GM18951 (cell line): Measurements from ENCODE around the gene WDR70.
"Not testable (repeated sequence)": the region's sequence is repeated elsewhere in the genome, so short reads cannot be mapped to it uniquely, and the experiment has no call there.

Experiments used
- POLR2A ChIP-seq: IDR thresholded peaks from 4 replicates; pipeline ENCODE4 v1.6.1; 2011; ENCODE audit warnings: mild to moderate bottlenecking; ENCODE audit not compliant: insufficient read length, insufficient read depth; ENCODE audit errors: extremely low read depth
- in situ Hi-C: fragments of 300-500 bp; cut with MboI; formaldehyde crosslinking; loops from one replicate; pipeline ENCODE4 v1.12.0; 2022; ENCODE audit warnings: low sequenced_read_pairs, mixed read lengths, inconsistent platforms; ENCODE audit not compliant: unreplicated experiment

WDR70 gene

GRCh38 chr5:37477426-37477825, 98.3 kb downstream of the WDR70 start:
- in situ Hi-C loops: no loop called here
- no peak for TF ChIP-seq POLR2A

- in situ Hi-C loops: no loop called here
- no peak for TF ChIP-seq POLR2A
Observed at GRCh38 chr5:37478121-37478894, 99.2 kb downstream of the WDR70 start.

GRCh38 chr5:37481395-37481794, 102.3 kb downstream of the WDR70 start:
- in situ Hi-C loops: not testable (repeated sequence)

DNA sequence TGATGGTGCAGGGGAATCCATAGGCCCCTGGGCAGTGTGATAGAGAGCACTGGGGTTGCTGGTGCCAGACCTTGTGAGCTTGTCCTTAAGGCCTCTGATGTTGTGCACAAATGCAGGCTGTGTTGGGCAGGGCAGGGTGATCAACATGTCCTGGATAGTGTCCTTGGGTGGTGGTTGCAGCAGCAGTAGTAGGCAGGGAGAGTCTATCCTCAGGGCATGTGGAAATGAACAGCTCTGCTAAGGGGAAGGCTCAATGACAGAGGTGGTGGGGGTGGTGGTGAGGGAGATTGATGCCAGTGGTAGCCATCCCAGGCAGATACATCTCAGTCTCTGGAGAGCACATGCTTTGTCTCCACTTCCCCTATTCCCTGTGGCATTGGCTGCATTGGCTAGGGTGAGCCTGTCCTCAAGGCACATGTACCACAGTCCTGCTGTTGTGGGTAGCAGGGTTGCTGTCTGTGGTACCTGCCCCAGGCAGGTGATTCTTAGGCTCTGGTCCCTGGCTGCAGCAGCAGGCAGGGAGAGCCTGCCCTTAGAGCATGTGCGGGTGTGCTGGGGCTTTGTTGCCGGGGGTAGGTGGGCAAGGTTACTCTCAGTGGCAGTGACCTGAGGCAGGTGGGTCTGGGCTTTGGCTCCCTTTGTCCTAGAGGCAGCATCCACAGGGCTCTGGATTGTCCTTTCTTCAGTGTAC, 111.1 kb downstream of the WDR70 start:
- TF ChIP-seq POLR2A: no peak
- in situ Hi-C loops: no loop called here

- in situ Hi-C loops: no loop called here
- TF ChIP-seq POLR2A: no peak
Observed at GRCh38 chr5:37490931-37491330, 111.8 kb downstream of the WDR70 start.

DNA sequence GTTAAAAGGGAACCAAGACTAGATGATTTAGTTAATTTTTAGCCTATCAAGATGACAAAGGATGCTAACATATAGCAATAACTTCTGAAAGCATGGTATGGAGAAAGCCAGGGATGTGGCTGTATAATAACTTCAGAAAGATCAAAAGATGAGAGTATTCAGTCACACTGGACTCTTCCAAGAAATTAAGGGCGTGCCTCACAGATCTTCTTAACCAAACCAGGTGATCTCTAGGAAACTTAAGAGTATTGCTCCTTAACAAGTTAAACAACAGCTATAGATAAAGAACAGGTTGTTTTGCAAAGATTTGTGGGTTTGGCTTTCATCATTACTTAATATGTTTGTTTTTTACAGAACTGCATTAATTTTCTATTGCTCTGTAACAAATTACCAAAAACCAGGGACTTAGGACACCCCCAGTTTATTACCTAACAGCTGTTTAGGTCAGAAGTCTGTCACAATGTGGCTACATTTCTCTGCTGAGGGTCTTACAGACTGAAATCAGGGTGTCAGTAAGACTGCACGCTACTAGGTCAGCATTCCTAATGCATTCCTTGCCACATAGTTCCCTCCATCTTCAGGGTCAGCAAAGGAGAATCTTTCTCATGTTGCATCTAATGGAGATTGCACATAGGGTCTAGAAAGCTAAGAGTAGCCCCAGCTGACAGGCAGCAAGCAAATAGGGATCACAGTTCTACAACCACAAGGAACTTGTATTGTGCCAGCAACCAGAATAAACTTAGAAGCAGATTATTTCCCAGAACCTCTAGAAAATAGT, 113.8 kb downstream of the WDR70 start:
- in situ Hi-C loops: no loop called here
- no peak for TF ChIP-seq POLR2A

DNA sequence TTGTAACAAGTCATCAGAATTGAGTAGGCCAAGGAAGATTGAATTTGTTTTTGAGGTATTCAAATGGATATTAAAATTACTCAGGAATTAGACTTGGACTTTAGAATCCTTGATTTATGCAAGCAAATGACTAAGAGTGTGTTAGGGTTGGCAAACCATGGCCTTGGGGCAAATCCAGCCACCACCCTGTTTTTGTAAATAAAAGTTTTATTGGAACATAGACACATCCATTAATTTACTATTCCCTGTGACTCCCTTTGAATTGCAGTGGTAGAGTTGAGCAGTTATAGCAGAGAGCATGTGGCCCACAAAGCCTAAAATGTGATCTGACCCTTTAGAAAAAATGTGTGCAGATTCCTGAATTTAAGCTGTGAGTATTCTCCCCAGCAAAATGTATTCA, 115.6 kb downstream of the WDR70 start:
- in situ Hi-C loops: no loop called here
- no peak for TF ChIP-seq POLR2A

- in situ Hi-C loops: no loop called here
- TF ChIP-seq POLR2A: no peak
Observed at GRCh38 chr5:37495210-37495609, 116.1 kb downstream of the WDR70 start.

DNA sequence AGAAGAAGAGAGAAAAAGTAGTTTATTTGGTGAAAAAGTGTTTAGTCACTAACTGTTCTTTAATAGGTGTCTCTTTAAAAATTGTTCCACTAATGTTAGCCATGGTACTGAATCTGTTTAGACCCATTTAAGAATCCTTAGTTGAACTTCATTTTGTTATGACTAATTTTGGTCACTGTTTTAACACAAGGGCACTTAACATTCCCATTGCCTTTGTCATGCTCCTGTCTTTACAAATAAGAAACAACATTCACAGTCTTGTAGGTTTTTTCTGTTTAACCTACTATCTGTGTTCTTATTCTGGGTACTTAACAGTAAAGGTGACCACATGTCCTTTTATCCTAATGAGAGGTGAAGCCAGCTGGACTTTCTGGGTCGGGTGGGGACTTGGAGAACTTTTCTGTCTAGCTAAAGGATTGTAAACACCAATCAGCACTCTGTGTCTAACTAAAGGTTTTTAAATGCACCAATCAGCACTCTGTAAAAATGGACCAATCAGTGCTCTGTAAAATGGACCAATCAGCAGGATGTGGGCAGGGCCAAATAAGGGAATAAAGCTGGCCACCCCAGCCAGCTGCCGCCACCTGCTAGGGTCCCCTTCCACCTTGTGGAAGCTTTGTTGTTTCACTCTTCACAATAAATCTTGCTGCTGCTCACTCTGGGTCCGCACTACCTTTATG, 116.7 kb downstream of the WDR70 start:
- in situ Hi-C loops: no loop called here
- no peak for TF ChIP-seq POLR2A

- no peak for TF ChIP-seq POLR2A
- in situ Hi-C loops: no loop called here
Observed at GRCh38 chr5:37496902-37497445, 117.9 kb downstream of the WDR70 start.

DNA sequence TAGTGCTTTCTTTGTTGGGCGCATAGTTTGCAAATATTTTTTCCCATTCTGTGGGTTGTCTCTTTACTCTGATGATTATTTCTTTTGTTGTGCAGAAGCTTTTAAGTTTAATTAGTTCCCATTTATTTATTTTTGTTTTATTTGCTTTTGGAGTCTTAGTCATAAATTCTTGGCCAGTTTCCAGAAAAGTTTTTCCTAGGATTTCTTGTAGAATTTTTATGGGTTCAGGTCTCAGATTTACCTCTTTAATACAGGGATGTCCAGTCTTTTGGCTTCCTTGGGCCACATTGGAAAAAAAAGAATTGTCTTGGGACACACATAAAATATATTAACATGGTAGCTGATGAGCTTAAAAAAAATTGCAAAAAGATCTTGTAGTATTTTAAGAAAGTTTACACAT, 122.0 kb downstream of the WDR70 start:
- no peak for TF ChIP-seq POLR2A
- in situ Hi-C loops: no loop called here

- in situ Hi-C loops: no loop called here
- TF ChIP-seq POLR2A: no peak
Observed at GRCh38 chr5:37506241-37506640, 127.1 kb downstream of the WDR70 start.

DNA sequence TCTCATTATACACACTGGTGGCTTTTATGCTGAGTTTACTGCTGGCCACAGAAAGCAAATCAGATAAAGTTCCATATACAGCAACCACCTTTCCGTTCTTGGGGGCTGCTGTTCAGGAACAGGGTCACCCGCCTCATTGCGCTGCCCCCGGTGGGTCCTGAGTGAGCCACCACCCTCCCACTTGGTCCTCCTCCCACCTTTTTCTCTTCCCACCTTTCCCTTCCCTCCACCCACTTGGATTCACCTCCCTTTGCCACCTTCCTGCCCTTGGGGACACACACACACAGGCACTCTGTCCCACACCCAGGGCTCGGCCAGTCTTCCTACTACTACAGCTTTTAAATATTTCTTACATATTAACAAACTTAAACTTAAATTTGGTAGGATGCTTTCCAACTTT, 127.6 kb downstream of the WDR70 start:
- TF ChIP-seq POLR2A: no peak
- in situ Hi-C loops: no loop called here

GRCh38 chr5:37511646-37512045, 132.5 kb downstream of the WDR70 start:
- in situ Hi-C loops: no loop called here
- no peak for TF ChIP-seq POLR2A
